HEK293 (cell line): ENCODE results near the gene PDE4A.
"Not testable (repeated sequence)": the region's sequence is repeated elsewhere in the genome, so short reads cannot be mapped to it uniquely, and the experiment has no call there.

Source experiments
- CTCF ChIA-PET: fragments of 350-600 bp; formaldehyde crosslinking; extraction: SDS; loops from one replicate; lab custom pipeline; 2021; ENCODE audit warnings: antibody characterized with exemption; lab: Yijun Ruan, JAX
- POLR2A ChIA-PET: fragments of 300-600 bp; formaldehyde crosslinking; extraction: SDS; loops from one replicate; lab custom pipeline; 2020; ENCODE audit warnings: antibody characterized with exemption, inconsistent platforms; lab: Yijun Ruan, JAX
- H3K27ac ChIP-seq: fragments of 200-500 bp; sonication (Bioruptor generic); 2 replicates; pipeline ENCODE4 v1.5.1; 2014; ENCODE audit warnings: low read depth, low read length, control low read depth, inconsistent platforms; ENCODE audit errors: extremely low read depth
- H3K36me3 ChIP-seq, 2 experiments: fragments of 200-500 bp in 1 of 2; sonication (Bioruptor generic) in 1 of 2; 1 replicate in 1 of 2; 2 replicates in 1 of 2; pipeline ENCODE4 v1.5.1; 2014 to 2017; ENCODE audit warnings: inconsistent platforms in 2 of 2, low read length in 2 of 2; ENCODE audit not compliant: control insufficient read depth in 2 of 2, insufficient read depth in 1 of 2
- H3K4me1 ChIP-seq: fragments of 200-500 bp; sonication (Bioruptor generic); 2 replicates; pipeline ENCODE4 v1.5.1; 2014; ENCODE audit warnings: mild to moderate bottlenecking, low read length, inconsistent platforms; ENCODE audit not compliant: control insufficient read depth, insufficient read depth
- H3K4me3 ChIP-seq: 2 replicates; pipeline ENCODE4 v1.5.1; 2011; ENCODE audit warnings: low read depth, mild to moderate bottlenecking, control low read depth, low read length, moderate library complexity
- H3K9me3 ChIP-seq: fragments of 200-500 bp; sonication (Bioruptor generic); 2 replicates; pipeline ENCODE4 v1.5.1; 2014; ENCODE audit warnings: low read depth, low read length, inconsistent platforms; ENCODE audit not compliant: control insufficient read depth, insufficient read depth
- EGR2 ChIP-seq: fragments of 450-650 bp; formaldehyde crosslinking; IDR thresholded peaks from 2 replicates; pipeline ENCODE4 v1.5.1; 2016; ENCODE audit warnings: low read depth, missing biosample characterization, missing genetic modification characterization
- GLIS1 ChIP-seq: fragments of 450-650 bp; formaldehyde crosslinking; IDR thresholded peaks from 2 replicates; pipeline ENCODE4 v1.5.1; 2016; ENCODE audit warnings: missing biosample characterization, missing genetic modification characterization
- KLF7 ChIP-seq: fragments of 450-650 bp; formaldehyde crosslinking; IDR thresholded peaks from 2 replicates; pipeline ENCODE4 v1.5.1; 2016; ENCODE audit warnings: missing biosample characterization, missing genetic modification characterization, borderline replicate concordance
- OVOL3 ChIP-seq: fragments of 450-650 bp; formaldehyde crosslinking; IDR thresholded peaks from 2 replicates; pipeline ENCODE4 v1.5.1; 2016; ENCODE audit warnings: missing biosample characterization, missing genetic modification characterization
- PRDM6 ChIP-seq: fragments of 450-650 bp; formaldehyde crosslinking; IDR thresholded peaks from 2 replicates; pipeline ENCODE4 v1.5.1; 2017; ENCODE audit warnings: missing biosample characterization, missing genetic modification characterization
- YY1 ChIP-seq: fragments of 450-650 bp; formaldehyde crosslinking; IDR thresholded peaks from 2 replicates; pipeline ENCODE4 v1.5.1; 2018; ENCODE audit warnings: missing biosample characterization, missing genetic modification characterization
- ZBTB11 ChIP-seq: fragments of 450-650 bp; formaldehyde crosslinking; conservative IDR thresholded peaks from 2 replicates; pipeline ENCODE4 v1.5.1; 2016; ENCODE audit warnings: low read depth, missing biosample characterization, missing genetic modification characterization
- ZBTB21 ChIP-seq: fragments of 450-650 bp; formaldehyde crosslinking; IDR thresholded peaks from 2 replicates; pipeline ENCODE4 v1.5.1; 2017; ENCODE audit warnings: missing biosample characterization, missing genetic modification characterization
- ZEB2 ChIP-seq: fragments of 450-650 bp; formaldehyde crosslinking; IDR thresholded peaks from 2 replicates; pipeline ENCODE4 v1.5.1; 2016; ENCODE audit warnings: missing biosample characterization, missing genetic modification characterization
- ZFHX2 ChIP-seq: fragments of 450-650 bp; formaldehyde crosslinking; conservative IDR thresholded peaks from 2 replicates; pipeline ENCODE4 v1.5.1; 2016; ENCODE audit warnings: missing biosample characterization, missing genetic modification characterization
- ZNF112 ChIP-seq: fragments of 450-650 bp; formaldehyde crosslinking; IDR thresholded peaks from 2 replicates; pipeline ENCODE4 v1.5.0; 2017; ENCODE audit warnings: missing biosample characterization, missing genetic modification characterization
- ZNF140 ChIP-seq: fragments of 450-650 bp; formaldehyde crosslinking; IDR thresholded peaks from 2 replicates; pipeline ENCODE4 v1.5.1; 2016; ENCODE audit warnings: missing biosample characterization, missing genetic modification characterization
- ZNF366 ChIP-seq: fragments of 450-650 bp; formaldehyde crosslinking; conservative IDR thresholded peaks from 2 replicates; pipeline ENCODE4 v1.5.1; 2016; ENCODE audit warnings: missing biosample characterization, missing genetic modification characterization
- ZNF391 ChIP-seq: fragments of 450-650 bp; formaldehyde crosslinking; IDR thresholded peaks from 2 replicates; pipeline ENCODE4 v1.5.1; 2016; ENCODE audit warnings: low read depth, missing biosample characterization, missing genetic modification characterization, borderline replicate concordance
- ZNF629 ChIP-seq: fragments of 450-650 bp; formaldehyde crosslinking; IDR thresholded peaks from 2 replicates; pipeline ENCODE4 v1.5.1; 2017; ENCODE audit warnings: missing biosample characterization, missing genetic modification characterization
- ZNF664 ChIP-seq: fragments of 450-650 bp; formaldehyde crosslinking; IDR thresholded peaks from 2 replicates; pipeline ENCODE4 v1.5.1; 2016; ENCODE audit warnings: missing biosample characterization, missing genetic modification characterization
- ZNF791 ChIP-seq: fragments of 450-650 bp; formaldehyde crosslinking; IDR thresholded peaks from 2 replicates; pipeline ENCODE4 v1.5.1; 2016; ENCODE audit warnings: missing biosample characterization, missing genetic modification characterization
- TF ChIP-seq, protein P1 (sequence below): fragments of 450-650 bp; formaldehyde crosslinking; IDR thresholded peaks from 2 replicates; pipeline ENCODE4 v1.5.1; 2016; ENCODE audit warnings: missing biosample characterization, missing genetic modification characterization

The PDE4A gene

GRCh38 chr19:10372690-10373089 is 47.6 kb upstream of the PDE4A start (continued):
- TF ChIP-seq ZBTB11 (tag by site-specific recombination): no peak
- no peak for TF ChIP-seq ZNF629 (tag by site-specific recombination)
- no peak for TF ChIP-seq OVOL3 (tag by site-specific recombination)
- TF ChIP-seq GLIS1 (tag by site-specific recombination): no peak

- H3K4me3 ChIP-seq: no peak overlapping the region
- no peak overlapping the region for H3K27ac ChIP-seq
- no peak for TF ChIP-seq YY1 (tag by site-specific recombination)
- no peak for TF ChIP-seq ZNF140 (tag by site-specific recombination)
- no peak for TF ChIP-seq ZNF791 (tag by site-specific recombination)
- no peak for TF ChIP-seq ZNF112 (tag by site-specific recombination)
- TF ChIP-seq, protein P1, sequence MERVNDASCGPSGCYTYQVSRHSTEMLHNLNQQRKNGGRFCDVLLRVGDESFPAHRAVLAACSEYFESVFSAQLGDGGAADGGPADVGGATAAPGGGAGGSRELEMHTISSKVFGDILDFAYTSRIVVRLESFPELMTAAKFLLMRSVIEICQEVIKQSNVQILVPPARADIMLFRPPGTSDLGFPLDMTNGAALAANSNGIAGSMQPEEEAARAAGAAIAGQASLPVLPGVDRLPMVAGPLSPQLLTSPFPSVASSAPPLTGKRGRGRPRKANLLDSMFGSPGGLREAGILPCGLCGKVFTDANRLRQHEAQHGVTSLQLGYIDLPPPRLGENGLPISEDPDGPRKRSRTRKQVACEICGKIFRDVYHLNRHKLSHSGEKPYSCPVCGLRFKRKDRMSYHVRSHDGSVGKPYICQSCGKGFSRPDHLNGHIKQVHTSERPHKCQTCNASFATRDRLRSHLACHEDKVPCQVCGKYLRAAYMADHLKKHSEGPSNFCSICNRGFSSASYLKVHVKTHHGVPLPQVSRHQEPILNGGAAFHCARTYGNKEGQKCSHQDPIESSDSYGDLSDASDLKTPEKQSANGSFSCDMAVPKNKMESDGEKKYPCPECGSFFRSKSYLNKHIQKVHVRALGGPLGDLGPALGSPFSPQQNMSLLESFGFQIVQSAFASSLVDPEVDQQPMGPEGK (tag by site-specific recombination): no peak
- TF ChIP-seq ZEB2 (tag by site-specific recombination): no peak
- POLR2A ChIA-PET: interaction anchor here (0.7 kb wide), 2 partner anchors 43 to 137 kb away, joined by 4 to 6 read pairs; no protein-coding TSS in a partner anchor
- H3K9me3 ChIP-seq: no peaks in the 10 kb centered on the region
- CTCF ChIA-PET: interaction anchor here (0.6 to 0.7 kb wide), 3 partner anchors 11 to 490 kb away, joined by 3 to 4 read pairs (median 3); no protein-coding TSS in a partner anchor
- no peaks in the 10 kb centered on the region for H3K4me1 ChIP-seq
- peaks cover 27 to 45% of the 10 kb centered on the region in 2 experiments; a peak in 2 of 3 replicates for H3K36me3 ChIP-seq
These were observed 45.4 kb upstream of the PDE4A start for GRCh38 chr19:10374931-10375330.

DNA sequence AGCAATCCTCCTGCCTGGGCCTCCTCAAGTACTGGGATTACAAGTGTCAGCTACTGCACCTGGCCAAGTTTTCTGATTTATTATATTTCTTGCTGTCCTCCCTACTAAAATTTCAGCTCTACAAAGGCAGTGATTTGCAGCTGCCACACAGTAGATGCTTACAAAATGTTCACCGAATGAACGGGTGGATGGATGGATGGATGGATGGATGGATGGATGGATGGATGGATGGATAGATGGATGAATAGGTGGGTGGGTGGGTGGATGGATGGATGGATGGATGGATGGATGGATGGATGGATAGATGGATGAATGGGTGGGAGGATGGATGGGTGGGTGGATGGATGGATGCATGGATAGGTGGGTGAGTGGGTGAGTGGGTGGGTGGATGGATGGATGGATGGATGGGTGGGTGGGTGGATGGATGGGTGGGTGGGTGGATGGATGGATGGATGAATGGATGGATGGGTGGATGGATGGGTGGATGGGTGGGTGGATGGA is 43.1 kb upstream of the PDE4A start:
- CTCF ChIA-PET, POLR2A ChIA-PET, H3K27ac ChIP-seq, H3K4me1 ChIP-seq, H3K4me3 ChIP-seq, H3K9me3 ChIP-seq: not testable (repeated sequence)
- TF ChIP-seq EGR2 (tag by site-specific recombination) (peak; percentile 63; the same call in 1 of the 2 replicates), ZNF664 (tag by site-specific recombination) (0 out of 2 replicates have a peak, but pooled peaks have one; percentile 28), ZNF366 (tag by site-specific recombination) (peak; percentile 98), ZFHX2 (tag by site-specific recombination) (peak; percentile 58)
- peaks cover 27 to 31% of the 10 kb centered on the region in 2 experiments; a peak in 2 of 3 replicates for H3K36me3 ChIP-seq

GRCh38 chr19:10378124-10378523 is 42.2 kb upstream of the PDE4A start:
- ChIA-PET POLR2A (no interaction called here), CTCF (interaction anchor here (1.2 kb wide), 1 partner anchor 119 kb away, joined by 3 read pairs; no protein-coding TSS in a partner anchor)
- H3K36me3 ChIP-seq: peaks cover 21 to 27% of the 10 kb centered on the region in 2 experiments; a peak in 2 of 3 replicates
- no peaks in the 10 kb centered on the region for H3K4me1 ChIP-seq
- no peak for TF ChIP-seq ZBTB21 (tag by site-specific recombination)
- TF ChIP-seq ZNF391 (tag by site-specific recombination): no peak
- no peak for TF ChIP-seq KLF7 (tag by site-specific recombination)
- no peak for TF ChIP-seq PRDM6
- no peak overlapping the region for H3K4me3 ChIP-seq
- no peak overlapping the region for H3K27ac ChIP-seq
- H3K9me3 ChIP-seq: no peaks in the 10 kb centered on the region
